Breast epithelium (tissue), 3 donors: ENCODE data around the gene ADH4.

Experiments used
- POLR2A ChIP-seq: fragments of 450-650 bp; IDR thresholded peaks from one replicate; pipeline ENCODE4 v1.6.1; 2016; ENCODE audit warnings: antibody characterized with exemption, mild to moderate bottlenecking, moderate library complexity
- TF ChIP-seq, protein P1 (sequence below), 3 donors: fragments of 450-650 bp; IDR thresholded peaks; one replicate each; pipeline ENCODE4 v1.5.1; 2016 to 2017; ENCODE audit warnings: antibody characterized with exemption in 3 of 3, mild to moderate bottlenecking in 3 of 3, moderate library complexity in 3 of 3

DNA sequence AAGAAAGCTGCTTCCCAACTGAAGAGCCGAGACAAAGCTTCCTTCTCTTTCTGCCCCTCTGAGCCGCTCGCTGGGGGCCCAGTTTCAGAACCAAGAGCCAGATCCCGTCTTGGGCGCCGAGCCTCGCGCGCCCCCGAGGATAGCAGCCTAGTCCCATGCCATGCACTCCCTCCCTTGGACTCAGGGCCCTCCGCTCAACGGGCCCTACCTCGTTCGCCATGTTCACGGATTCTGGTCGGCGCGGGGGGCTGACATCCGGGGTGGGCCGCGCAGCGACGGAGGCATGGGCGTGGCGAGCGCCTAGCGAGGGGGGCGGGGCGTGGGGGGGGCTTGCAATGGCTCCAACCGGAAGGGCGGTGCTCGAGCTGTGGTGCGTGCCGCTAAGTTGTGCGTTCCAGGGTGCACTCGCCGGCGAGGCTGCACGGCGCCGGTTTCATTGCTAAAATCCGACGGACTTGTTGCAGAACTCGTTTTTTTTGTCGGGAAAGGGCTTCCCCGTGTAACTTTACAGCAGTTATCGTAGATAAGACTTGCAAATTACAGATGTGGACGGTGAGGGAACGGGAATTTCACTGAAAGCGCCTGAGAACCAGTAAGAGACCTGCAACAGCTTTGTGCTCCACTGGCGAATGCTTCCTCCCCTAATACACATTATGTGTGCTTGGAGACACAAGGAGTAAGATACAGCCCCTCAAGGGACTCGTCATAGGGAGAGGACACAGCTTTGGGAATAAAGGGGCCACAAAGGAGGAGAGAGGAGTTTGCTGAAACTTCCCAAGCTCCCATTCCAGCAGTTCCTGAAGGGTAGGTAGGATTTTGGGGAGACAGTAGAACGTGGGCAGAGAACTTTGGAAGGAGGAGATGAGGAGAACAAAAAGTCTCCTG lies 55.4 kb downstream of the ADH4 start, which contains the start of gene ADH5:
- TF ChIP-seq, protein P1, sequence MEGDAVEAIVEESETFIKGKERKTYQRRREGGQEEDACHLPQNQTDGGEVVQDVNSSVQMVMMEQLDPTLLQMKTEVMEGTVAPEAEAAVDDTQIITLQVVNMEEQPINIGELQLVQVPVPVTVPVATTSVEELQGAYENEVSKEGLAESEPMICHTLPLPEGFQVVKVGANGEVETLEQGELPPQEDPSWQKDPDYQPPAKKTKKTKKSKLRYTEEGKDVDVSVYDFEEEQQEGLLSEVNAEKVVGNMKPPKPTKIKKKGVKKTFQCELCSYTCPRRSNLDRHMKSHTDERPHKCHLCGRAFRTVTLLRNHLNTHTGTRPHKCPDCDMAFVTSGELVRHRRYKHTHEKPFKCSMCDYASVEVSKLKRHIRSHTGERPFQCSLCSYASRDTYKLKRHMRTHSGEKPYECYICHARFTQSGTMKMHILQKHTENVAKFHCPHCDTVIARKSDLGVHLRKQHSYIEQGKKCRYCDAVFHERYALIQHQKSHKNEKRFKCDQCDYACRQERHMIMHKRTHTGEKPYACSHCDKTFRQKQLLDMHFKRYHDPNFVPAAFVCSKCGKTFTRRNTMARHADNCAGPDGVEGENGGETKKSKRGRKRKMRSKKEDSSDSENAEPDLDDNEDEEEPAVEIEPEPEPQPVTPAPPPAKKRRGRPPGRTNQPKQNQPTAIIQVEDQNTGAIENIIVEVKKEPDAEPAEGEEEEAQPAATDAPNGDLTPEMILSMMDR (IDR thresholded peaks at IDR 0.05): no peak
- TF ChIP-seq POLR2A: no peak
